GM21619 (cell line): ENCODE data around the gene CDC42BPG.
A peak's percentile ranks its signal among the peaks of the same experiment; 100 is the strongest.

Source experiments
- ATAC-seq: cut with Tn5 transposase; IDR thresholded peaks from one replicate; pipeline ENCODE4 v1.9.1; 2021; ENCODE audit not compliant: unreplicated experiment

The CDC42BPG gene

GRCh38 chr11:64867748-64868462 lies 23.5 kb upstream of the CDC42BPG start:
- ATAC-seq: no peak

- no peak for ATAC-seq
These were observed 21.7 kb upstream of the CDC42BPG start for GRCh38 chr11:64866173-64866491.

GRCh38 chr11:64865286-64866172 lies 21.1 kb upstream of the CDC42BPG start:
- peak; percentile 32 for ATAC-seq

- peak; percentile 18 for ATAC-seq
These were observed 20.2 kb upstream of the CDC42BPG start for GRCh38 chr11:64864473-64865285.

- no peak for ATAC-seq
These were observed 19.7 kb upstream of the CDC42BPG start for GRCh38 chr11:64864135-64864472.

- ATAC-seq: no peak
These were observed 19.1 kb upstream of the CDC42BPG start for GRCh38 chr11:64863391-64864060.

GRCh38 chr11:64862987-64863390 lies 18.5 kb upstream of the CDC42BPG start:
- ATAC-seq: no peak

GRCh38 chr11:64861227-64861975 lies 16.9 kb upstream of the CDC42BPG start:
- ATAC-seq: no peak

- ATAC-seq: peak; percentile 64
These were observed 15.3 kb upstream of the CDC42BPG start for GRCh38 chr11:64859542-64860414.

GRCh38 chr11:64858467-64859263 lies 14.2 kb upstream of the CDC42BPG start:
- ATAC-seq: no peak

- no peak for ATAC-seq
These were observed 13.0 kb upstream of the CDC42BPG start for GRCh38 chr11:64857485-64857884.

GRCh38 chr11:64856382-64857227 lies 12.2 kb upstream of the CDC42BPG start:
- ATAC-seq: no peak

- ATAC-seq: no peak
These were observed 11.3 kb upstream of the CDC42BPG start for GRCh38 chr11:64855596-64856304.

- no peak for ATAC-seq
These were observed 10.4 kb upstream of the CDC42BPG start for GRCh38 chr11:64854534-64855502.

- no peak for ATAC-seq
These were observed 9.7 kb upstream of the CDC42BPG start for GRCh38 chr11:64854157-64854533.

- ATAC-seq: no peak
These were observed 9.3 kb upstream of the CDC42BPG start for GRCh38 chr11:64853709-64854108.
